NB4 (cell line): Measurements from ENCODE around the gene BTBD2.

Experiments
- POLR2A ChIP-seq: IDR thresholded peaks from 2 replicates; pipeline ENCODE4 v1.6.1; 2011; ENCODE audit warnings: mild to moderate bottlenecking; ENCODE audit not compliant: insufficient read length; ENCODE audit errors: extremely low read depth
- TF ChIP-seq, protein P1 (sequence below): IDR thresholded peaks from one replicate; pipeline ENCODE4 v1.5.1; 2012; ENCODE audit warnings: low read depth, low read length

DNA sequence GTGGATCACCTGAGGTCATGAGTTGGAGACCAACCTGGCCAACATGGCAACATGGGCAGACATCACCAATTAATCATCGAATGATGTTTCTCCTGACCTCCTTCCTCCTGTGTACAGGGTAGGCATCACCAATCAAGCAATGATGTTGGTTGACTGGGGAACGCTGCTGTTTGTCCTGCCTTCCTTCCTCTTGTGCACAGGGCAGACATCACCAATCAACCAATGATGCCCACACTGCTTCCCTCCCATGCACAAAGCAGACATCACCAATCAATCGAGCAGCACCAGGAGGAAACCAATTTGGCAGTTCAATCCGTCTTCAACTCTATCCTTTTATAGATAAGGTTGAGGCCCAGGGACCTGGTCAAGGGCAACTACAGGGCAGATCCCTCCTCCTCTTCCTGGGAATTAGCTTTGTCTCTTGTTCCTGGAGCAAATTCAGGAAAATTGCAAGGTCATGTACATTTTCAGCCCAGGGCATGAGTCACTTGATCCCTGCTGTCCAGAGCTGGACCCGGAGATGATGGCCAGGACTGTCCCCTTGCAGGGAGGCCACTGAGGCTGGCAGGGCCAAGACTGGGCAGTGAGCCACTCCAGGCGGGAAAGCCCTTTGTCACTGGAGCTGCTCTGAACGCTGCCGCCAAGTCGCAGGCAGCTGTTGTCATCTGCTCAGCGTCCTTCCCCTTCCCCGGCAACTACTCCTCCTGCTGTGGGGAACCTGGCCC, 79.9 kb downstream of the BTBD2 start:
- TF ChIP-seq POLR2A: no peak
- TF ChIP-seq, protein P1, sequence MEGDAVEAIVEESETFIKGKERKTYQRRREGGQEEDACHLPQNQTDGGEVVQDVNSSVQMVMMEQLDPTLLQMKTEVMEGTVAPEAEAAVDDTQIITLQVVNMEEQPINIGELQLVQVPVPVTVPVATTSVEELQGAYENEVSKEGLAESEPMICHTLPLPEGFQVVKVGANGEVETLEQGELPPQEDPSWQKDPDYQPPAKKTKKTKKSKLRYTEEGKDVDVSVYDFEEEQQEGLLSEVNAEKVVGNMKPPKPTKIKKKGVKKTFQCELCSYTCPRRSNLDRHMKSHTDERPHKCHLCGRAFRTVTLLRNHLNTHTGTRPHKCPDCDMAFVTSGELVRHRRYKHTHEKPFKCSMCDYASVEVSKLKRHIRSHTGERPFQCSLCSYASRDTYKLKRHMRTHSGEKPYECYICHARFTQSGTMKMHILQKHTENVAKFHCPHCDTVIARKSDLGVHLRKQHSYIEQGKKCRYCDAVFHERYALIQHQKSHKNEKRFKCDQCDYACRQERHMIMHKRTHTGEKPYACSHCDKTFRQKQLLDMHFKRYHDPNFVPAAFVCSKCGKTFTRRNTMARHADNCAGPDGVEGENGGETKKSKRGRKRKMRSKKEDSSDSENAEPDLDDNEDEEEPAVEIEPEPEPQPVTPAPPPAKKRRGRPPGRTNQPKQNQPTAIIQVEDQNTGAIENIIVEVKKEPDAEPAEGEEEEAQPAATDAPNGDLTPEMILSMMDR: no peak
